ENCODE measurements around the gene MRFAP1L1. TPM values are rescaled to one million over a fixed set of nuclear protein-coding genes. Genes with fewer than 3 reads are reported as not detected.

The MRFAP1L1 gene
- polyA plus RNA-seq, 1 experiment: 35.5 TPM

GRCh38 chr4:6682862-6683590 is 26.6 kb downstream of the MRFAP1L1 start:
- DNase-seq (ENCODE audit: low read depth): no peak
- Histone ChIP-seq H3K36me3 (ENCODE audit: control insufficient read depth, insufficient read depth, low read length) (peaks cover 2% of the 10 kb centered on the region), H3K4me3 (ENCODE audit: low read depth, low read length) (no peak overlapping the region), H3K27me3 (ENCODE audit: control insufficient read depth, insufficient read depth, low read length) (no peaks in the 10 kb centered on the region)
- ChIA-PET CTCF (interaction anchor here (2.0 kb wide), 1 partner anchor 9 kb away, joined by 6 read pairs; a partner anchor contains a TSS), POLR2A (no interaction called here)
- no peak for TF ChIP-seq CTCF (IDR thresholded peaks at IDR 0.05; ENCODE audit: insufficient read depth, low read depth, low read length)

DNA sequence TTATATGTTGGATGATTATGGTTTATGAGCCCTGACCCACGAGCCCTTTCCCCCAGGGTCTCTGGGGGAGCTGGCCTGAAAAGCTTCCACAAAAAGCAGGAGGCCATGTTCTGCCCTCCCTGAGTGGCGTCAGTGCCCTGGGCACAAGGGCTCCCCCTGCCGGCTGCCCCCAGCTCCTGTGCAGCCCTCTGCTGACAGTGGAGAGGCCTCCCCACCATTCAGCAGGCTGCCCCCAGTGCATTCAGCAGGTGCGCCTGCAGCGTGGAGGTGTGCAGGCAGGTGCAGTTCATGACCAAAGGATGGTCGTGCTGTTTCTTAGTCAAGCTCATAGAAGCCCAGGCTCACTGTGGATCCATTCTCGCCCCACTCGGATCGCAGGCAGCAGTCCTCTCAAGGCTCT is 28.5 kb downstream of the MRFAP1L1 start:
- Histone ChIP-seq H3K4me3 (ENCODE audit: low read depth, low read length) (no peak overlapping the region), H3K27me3 (ENCODE audit: control insufficient read depth, insufficient read depth, low read length) (no peaks in the 10 kb centered on the region), H3K36me3 (ENCODE audit: control insufficient read depth, insufficient read depth, low read length) (peaks cover 3% of the 10 kb centered on the region)
- TF ChIP-seq CTCF (IDR thresholded peaks at IDR 0.05; ENCODE audit: insufficient read depth, low read depth, low read length): 0 out of 2 replicates have a peak, but pooled peaks have one; percentile 23
- CTCF ChIA-PET: interaction anchor here (0.7 to 1.1 kb wide), 3 partner anchors 9 to 36 kb away, joined by 3 to 6 read pairs (median 3); no protein-coding TSS in a partner anchor
- DNase-seq (ENCODE audit: low read depth): no peak
- POLR2A ChIA-PET: interaction anchor here (0.6 kb wide), 1 partner anchor 11 kb away, joined by 4 read pairs; no protein-coding TSS in a partner anchor

GRCh38 chr4:6680372-6681034 is 29.2 kb downstream of the MRFAP1L1 start:
- POLR2A ChIA-PET: no interaction called here
- TF ChIP-seq CTCF (IDR thresholded peaks at IDR 0.05; ENCODE audit: insufficient read depth, low read depth, low read length): 0 out of 2 replicates have a peak, but pooled peaks have one; percentile 14
- H3K27me3 ChIP-seq (ENCODE audit: control insufficient read depth, insufficient read depth, low read length): no peaks in the 10 kb centered on the region
- CTCF ChIA-PET: interaction anchor here (0.7 to 1.1 kb wide), 3 partner anchors 9 to 36 kb away, joined by 3 to 6 read pairs (median 3); no protein-coding TSS in a partner anchor
- H3K4me3 ChIP-seq (ENCODE audit: low read depth, low read length): no peak overlapping the region
- no peak for DNase-seq (ENCODE audit: low read depth)
- peaks cover 4% of the 10 kb centered on the region for H3K36me3 ChIP-seq (ENCODE audit: control insufficient read depth, insufficient read depth, low read length)

- peaks cover 4% of the 10 kb centered on the region for H3K36me3 ChIP-seq (ENCODE audit: control insufficient read depth, insufficient read depth, low read length)
- TF ChIP-seq CTCF (IDR thresholded peaks at IDR 0.05; ENCODE audit: insufficient read depth, low read depth, low read length): no peak
- ChIA-PET CTCF (interaction anchor here (0.6 to 0.7 kb wide), 2 partner anchors 17 to 100 kb away, joined by 3 to 4 read pairs; no protein-coding TSS in a partner anchor), POLR2A (interaction anchor here (0.7 kb wide), 1 partner anchor 91 kb away, joined by 3 read pairs; no protein-coding TSS in a partner anchor)
- H3K4me3 ChIP-seq (ENCODE audit: low read depth, low read length): no peak overlapping the region
- DNase-seq (ENCODE audit: low read depth): no peak
- H3K27me3 ChIP-seq (ENCODE audit: control insufficient read depth, insufficient read depth, low read length): no peaks in the 10 kb centered on the region
Measured at GRCh38 chr4:6676722-6677558, 32.7 kb downstream of the MRFAP1L1 start.
